Hematopoietic multipotent progenitor cell treated with erythropoietin and hydrocortisone succinate and interleukin-3 and kit ligand, for 4 days (in vitro differentiated cells): ENCODE data around the gene GAK.
"Not testable (repeated sequence)": the region's sequence is repeated elsewhere in the genome, so short reads cannot be mapped to it uniquely, and the experiment has no call there.

Experiments used
- DNase-seq: peaks from one replicate; pipeline ENCODE4 v3.0.0-alpha.2; 2015

GAK gene

DNA sequence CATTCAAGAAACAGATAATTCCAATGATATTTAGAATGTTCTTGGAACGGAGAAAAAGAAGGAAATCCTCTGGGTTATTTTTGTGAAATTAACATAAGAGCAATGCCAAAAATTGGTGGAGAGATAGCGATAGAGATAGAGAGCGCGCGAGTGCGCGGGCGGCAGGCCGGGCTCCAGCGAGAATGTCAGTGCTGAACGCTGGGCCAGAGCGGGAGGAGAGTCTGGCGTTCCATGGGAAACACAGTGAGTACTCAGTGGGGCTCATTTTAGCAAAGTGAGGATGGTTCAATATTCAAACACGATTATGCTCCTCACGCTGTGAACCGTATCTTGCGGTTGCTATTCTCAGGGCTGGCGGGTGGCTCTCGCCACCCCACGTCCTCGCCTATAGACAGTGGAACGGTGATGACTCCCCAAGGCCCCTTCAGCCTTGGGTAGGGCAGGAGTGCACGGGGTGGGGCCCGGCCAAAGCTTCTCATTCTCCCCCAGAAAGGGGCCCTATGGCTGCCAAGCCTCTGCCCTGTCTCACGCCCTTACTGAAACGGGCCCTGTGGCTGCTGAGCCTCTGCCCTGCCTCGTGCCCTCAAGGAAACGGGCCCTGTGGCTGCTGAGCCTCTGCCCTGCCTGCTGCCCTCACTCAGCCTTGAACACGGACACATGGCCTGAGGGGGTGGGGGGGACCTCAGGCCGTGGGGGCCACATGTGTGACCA, 123.1 kb downstream of the GAK start:
- DNase-seq, result no peak

DNA sequence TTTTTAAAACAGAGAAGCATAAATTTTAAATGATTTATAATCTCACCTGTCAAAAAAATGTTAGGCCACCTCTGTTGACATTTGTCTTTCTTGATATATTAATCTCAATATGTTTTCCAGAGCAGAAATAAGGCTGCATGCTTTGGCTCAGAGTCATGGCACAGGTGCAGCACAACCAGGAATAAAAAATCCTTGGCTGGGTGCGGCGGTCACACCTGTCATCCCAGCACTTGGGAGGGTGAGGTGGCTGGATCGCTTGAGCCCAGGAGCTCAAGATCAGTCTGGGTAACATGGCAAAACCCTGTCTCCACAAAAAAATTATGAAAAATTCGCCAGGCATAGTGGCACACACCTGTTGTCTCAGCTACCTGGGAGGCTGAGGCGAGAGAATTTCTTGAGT, 124.3 kb downstream of the GAK start:
- DNase-seq, result no peak

DNA sequence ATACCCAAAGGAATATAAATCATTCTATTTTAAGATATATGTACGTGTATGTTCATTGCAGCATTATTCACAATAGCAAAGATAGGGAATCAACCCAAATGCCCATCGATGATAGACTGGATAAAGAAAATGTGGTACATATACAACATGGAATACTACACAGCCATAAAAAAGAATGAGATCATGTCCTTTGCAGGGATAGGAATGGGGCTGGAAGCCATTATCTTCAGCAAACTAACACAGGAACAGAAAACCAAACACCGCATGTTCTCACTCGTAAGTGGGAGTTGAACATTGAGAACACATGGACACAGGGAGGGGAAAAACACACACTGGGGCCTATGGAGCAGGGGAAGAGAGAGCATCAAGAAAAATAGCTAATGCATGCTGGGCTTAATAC, 125.1 kb downstream of the GAK start:
- not testable (repeated sequence) for DNase-seq

DNA sequence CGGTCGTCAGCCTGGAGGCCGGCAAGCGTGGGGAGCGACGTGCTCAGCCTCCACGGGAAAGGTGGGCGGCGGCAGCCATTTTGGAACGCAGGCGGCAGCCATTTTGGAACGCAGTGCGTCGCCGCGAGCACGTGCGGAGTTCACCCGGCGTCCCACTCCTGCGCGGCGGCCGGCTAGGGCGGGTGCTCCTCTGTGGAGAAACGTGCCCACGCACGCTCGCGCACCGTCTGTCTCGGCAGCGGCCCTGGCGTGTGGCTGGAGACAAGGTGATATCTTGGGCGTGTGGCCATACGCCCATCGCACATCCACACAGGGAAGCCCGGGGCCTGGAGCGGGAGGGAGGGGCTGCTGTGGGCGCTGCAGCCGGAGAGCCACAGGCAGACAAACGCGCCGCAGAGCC, 127.3 kb downstream of the GAK start:
- DNase-seq, result no peak

DNA sequence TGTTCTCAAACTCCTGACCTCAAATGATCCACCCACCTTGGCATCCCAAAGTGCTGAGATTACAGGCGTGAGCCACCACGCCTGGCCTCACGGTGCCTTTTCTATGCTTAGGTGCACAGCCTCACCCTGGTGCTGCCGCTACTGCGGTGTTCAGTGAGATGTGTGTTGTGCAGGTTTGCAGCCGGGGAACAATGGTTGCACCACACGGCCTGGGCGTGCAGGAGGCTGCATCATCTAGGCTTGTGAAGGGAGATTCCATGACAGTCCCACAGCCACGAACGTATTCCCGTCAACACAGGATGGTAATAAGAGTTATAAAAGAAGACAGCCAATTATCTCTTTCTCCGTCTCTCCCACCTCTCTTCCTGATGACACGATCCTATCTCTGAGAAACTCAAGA, 128.2 kb downstream of the GAK start:
- no peak for DNase-seq

DNA sequence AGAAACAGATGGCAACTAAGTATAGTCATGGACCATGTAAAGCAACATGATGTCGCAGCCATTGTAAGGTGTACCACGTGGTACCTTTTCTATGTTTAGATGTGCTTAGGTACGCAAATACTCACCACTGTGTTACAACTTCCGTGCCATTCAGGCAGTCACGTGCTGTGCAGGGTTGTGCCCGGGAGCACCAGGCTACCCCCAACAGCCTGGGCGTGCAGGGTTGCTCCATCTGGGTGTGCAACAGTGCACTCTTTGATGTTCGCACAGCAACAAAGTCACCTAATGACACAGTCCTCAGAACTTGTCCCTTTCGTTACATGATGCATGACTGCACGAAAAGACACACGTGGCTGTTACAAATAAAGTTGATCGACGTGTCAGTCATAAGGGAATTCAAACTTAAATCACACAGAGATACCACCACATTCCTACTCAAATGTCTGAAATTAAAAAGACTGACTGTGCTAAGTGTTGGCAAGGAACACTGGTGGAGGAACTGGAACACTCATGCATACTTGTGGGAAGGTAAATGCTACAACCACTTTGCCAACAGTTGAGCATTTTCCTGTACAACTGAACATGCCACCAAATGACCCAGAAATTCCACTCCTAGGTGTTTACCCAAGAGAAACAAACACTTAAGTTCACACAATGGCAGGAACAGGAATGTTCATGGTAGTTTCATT, 130.5 kb downstream of the GAK start:
- DNase-seq, result no peak
